ENCODE results near the gene VPS9D1.

GRCh38 chr16:89701425-89702406 is 19.0 kb downstream of the VPS9D1 start, which contains the start of gene SPATA2L:
- TF ChIP-seq, protein P1, sequence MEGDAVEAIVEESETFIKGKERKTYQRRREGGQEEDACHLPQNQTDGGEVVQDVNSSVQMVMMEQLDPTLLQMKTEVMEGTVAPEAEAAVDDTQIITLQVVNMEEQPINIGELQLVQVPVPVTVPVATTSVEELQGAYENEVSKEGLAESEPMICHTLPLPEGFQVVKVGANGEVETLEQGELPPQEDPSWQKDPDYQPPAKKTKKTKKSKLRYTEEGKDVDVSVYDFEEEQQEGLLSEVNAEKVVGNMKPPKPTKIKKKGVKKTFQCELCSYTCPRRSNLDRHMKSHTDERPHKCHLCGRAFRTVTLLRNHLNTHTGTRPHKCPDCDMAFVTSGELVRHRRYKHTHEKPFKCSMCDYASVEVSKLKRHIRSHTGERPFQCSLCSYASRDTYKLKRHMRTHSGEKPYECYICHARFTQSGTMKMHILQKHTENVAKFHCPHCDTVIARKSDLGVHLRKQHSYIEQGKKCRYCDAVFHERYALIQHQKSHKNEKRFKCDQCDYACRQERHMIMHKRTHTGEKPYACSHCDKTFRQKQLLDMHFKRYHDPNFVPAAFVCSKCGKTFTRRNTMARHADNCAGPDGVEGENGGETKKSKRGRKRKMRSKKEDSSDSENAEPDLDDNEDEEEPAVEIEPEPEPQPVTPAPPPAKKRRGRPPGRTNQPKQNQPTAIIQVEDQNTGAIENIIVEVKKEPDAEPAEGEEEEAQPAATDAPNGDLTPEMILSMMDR (IDR thresholded peaks at IDR 0.05; ENCODE audit: low read depth, low read length): no peak
- no peak for TF ChIP-seq EZH2phosphoT487 (IDR thresholded peaks at IDR 0.05; ENCODE audit: low read depth)
